OCI-LY7 (cell line): ENCODE measurements around the gene PHACTR3. TPM values are rescaled to one million over a fixed set of nuclear protein-coding genes. Genes with fewer than 3 reads are reported as not detected.

Experiments used
- BruUV-seq: library from RNA; stranded (reverse); fragments of 400-500 nt; replicated peaks from 2 replicates; lab custom pipeline; 2021; lab: Mats Ljungman, UMichigan
- CTCF ChIA-PET: fragments of 300-600 bp; sonication (Branson Sonifier 250); formaldehyde crosslinking; loops from one replicate; lab custom pipeline; 2022; ENCODE audit warnings: antibody characterized with exemption; ENCODE audit not compliant: unreplicated experiment; lab: Charles Lee
- POLR2A ChIA-PET: fragments of 300-600 bp; sonication (Branson Sonifier 250); formaldehyde crosslinking; loops from one replicate; lab custom pipeline; 2022; ENCODE audit warnings: antibody characterized with exemption; lab: Charles Lee
- DNase-seq: peaks from one replicate; pipeline ENCODE4 v3.0.0-alpha.2; 2015; ENCODE audit warnings: low spot score
- H2AFZ ChIP-seq: fragments of 200-600 bp; sonication (generic), shearing (Covaris generic); 2 replicates; pipeline ENCODE4 v1.6.1; 2014; ENCODE audit warnings: mild to moderate bottlenecking, antibody characterized with exemption, low read length, moderate library complexity
- H3K27ac ChIP-seq: fragments of 200-600 bp; sonication (generic); 2 replicates; pipeline ENCODE4 v1.5.1; 2014; ENCODE audit warnings: mixed run types, low read depth, mild to moderate bottlenecking, moderate library complexity, low read length, inconsistent platforms; ENCODE audit not compliant: poor library complexity, severe bottlenecking
- H3K36me3 ChIP-seq: fragments of 200-600 bp; sonication (generic); 2 replicates; pipeline ENCODE4 v1.6.1; 2014; ENCODE audit warnings: mild to moderate bottlenecking, antibody characterized with exemption, low read length, moderate library complexity, mixed read lengths; ENCODE audit not compliant: insufficient read depth
- H3K4me1 ChIP-seq: fragments of 200-600 bp; sonication (generic); 2 replicates; pipeline ENCODE4 v1.5.1; 2014; ENCODE audit warnings: mild to moderate bottlenecking, low read length; ENCODE audit not compliant: insufficient read depth, poor library complexity, severe bottlenecking
- H3K4me2 ChIP-seq: fragments of 200-600 bp; sonication (generic); 2 replicates; pipeline ENCODE4 v1.6.1; 2014; ENCODE audit warnings: mild to moderate bottlenecking, low read length
- H3K4me3 ChIP-seq: fragments of 200-600 bp; sonication (generic); 2 replicates; pipeline ENCODE4 v1.5.1; 2014; ENCODE audit warnings: mild to moderate bottlenecking, low read depth, low read length; ENCODE audit not compliant: poor library complexity, severe bottlenecking
- H3K79me2 ChIP-seq: fragments of 200-600 bp; sonication (generic); 2 replicates; pipeline ENCODE4 v1.6.1; 2016; ENCODE audit warnings: low read depth, mild to moderate bottlenecking, low read length, moderate library complexity, mixed read lengths; ENCODE audit not compliant: insufficient read depth
- H3K9me2 ChIP-seq: fragments of 200-600 bp; sonication (generic); 2 replicates; pipeline ENCODE4 v1.6.1; 2016; ENCODE audit warnings: mild to moderate bottlenecking, low read length, mixed read lengths; ENCODE audit not compliant: insufficient read depth
- H3K9me3 ChIP-seq: fragments of 200-600 bp; sonication (generic); 2 replicates; pipeline ENCODE4 v1.6.1; 2014; ENCODE audit warnings: mild to moderate bottlenecking, mixed run types, low read length, mixed read lengths
- H4K20me1 ChIP-seq: fragments of 200-600 bp; sonication (generic); 2 replicates; pipeline ENCODE4 v1.6.1; 2014; ENCODE audit warnings: mild to moderate bottlenecking, antibody characterized with exemption, low read length, moderate library complexity, mixed read lengths; ENCODE audit not compliant: insufficient read depth
- CTCF ChIP-seq: fragments of 200-600 bp; sonication (generic); conservative IDR thresholded peaks from 2 replicates; pipeline ENCODE4 v1.5.1; 2014; ENCODE audit warnings: mild to moderate bottlenecking, antibody characterized with exemption, low read length, moderate library complexity, mixed read lengths
- EZH2phosphoT487 ChIP-seq: fragments of 200-600 bp; sonication (generic); IDR thresholded peaks from 2 replicates; pipeline ENCODE4 v1.6.1; 2018; ENCODE audit warnings: low read depth, borderline replicate concordance, mild to moderate bottlenecking, mixed run types, antibody characterized with exemption, low read length, moderate library complexity, mixed read lengths
- intact Hi-C: fragments of 100-400 bp; cut with micrococcal nuclease; formaldehyde crosslinking; loops from one replicate; pipeline ENCODE4 v1.10.0; 2022; ENCODE audit not compliant: unreplicated experiment
- total RNA-seq, 2 experiments: library from RNA; depleted of rRNA in 1 of 2; stranded (reverse); fragments of >200 nt in 1 of 2; shearing (Covaris generic) in 1 of 2; gene quantifications; 2 replicates each; pipeline ENCODE4 v1.2.3, GENCODE V29; 2014 to 2022

PHACTR3 gene
- total RNA-seq, 2 experiments from 2014 or later, result 0.32 TPM; not detected in 1

GRCh38 chr20:59701236-59701635 lies 96.9 kb downstream of the PHACTR3 start:
- Histone ChIP-seq H2AFZ (no peak overlapping the region), H4K20me1 (no peaks in the 10 kb centered on the region), H3K9me3 (no peaks in the 10 kb centered on the region), H3K4me1 (no peaks in the 10 kb centered on the region), H3K4me2 (no peak overlapping the region), H3K9me2 (no peaks in the 10 kb centered on the region), H3K27ac (no peak overlapping the region), H3K79me2 (no peaks in the 10 kb centered on the region), H3K4me3 (no peak overlapping the region), H3K36me3 (no peaks in the 10 kb centered on the region)
- POLR2A ChIA-PET, result no interaction called here
- CTCF ChIA-PET, result no interaction called here
- DNase-seq, result no peak
- BruUV-seq, result no TSS peak
- intact Hi-C loops, result no loop called here
- TF ChIP-seq CTCF (no peak), EZH2phosphoT487 (no peak)

- no peaks in the 10 kb centered on the region for H3K36me3 ChIP-seq
- no peak overlapping the region for H3K4me2 ChIP-seq
- H3K27ac ChIP-seq, result no peak overlapping the region
- H3K79me2 ChIP-seq, result no peaks in the 10 kb centered on the region
- no TSS peak for BruUV-seq
- no peak for TF ChIP-seq CTCF
- no peak for TF ChIP-seq EZH2phosphoT487
- no peaks in the 10 kb centered on the region for H3K4me1 ChIP-seq
- no peak overlapping the region for H3K4me3 ChIP-seq
- no peaks in the 10 kb centered on the region for H3K9me3 ChIP-seq
- ChIA-PET POLR2A (no interaction called here), CTCF (no interaction called here)
- DNase-seq, result no peak
- H3K9me2 ChIP-seq, result no peaks in the 10 kb centered on the region
- intact Hi-C loops, result no loop called here
- H2AFZ ChIP-seq, result no peak overlapping the region
- H4K20me1 ChIP-seq, result no peaks in the 10 kb centered on the region
These were observed 98.7 kb downstream of the PHACTR3 start for GRCh38 chr20:59703046-59703445.

GRCh38 chr20:59705651-59706399 lies 101.5 kb downstream of the PHACTR3 start:
- intact Hi-C loops, result no loop called here
- Histone ChIP-seq H3K9me2 (no peaks in the 10 kb centered on the region), H3K4me3 (no peak overlapping the region), H3K4me1 (no peaks in the 10 kb centered on the region), H3K36me3 (no peaks in the 10 kb centered on the region), H3K4me2 (no peak overlapping the region), H3K27ac (no peak overlapping the region), H3K9me3 (no peaks in the 10 kb centered on the region), H3K79me2 (no peaks in the 10 kb centered on the region), H4K20me1 (no peaks in the 10 kb centered on the region), H2AFZ (no peak overlapping the region)
- CTCF ChIA-PET, result no interaction called here
- DNase-seq, result peak; percentile 4
- no TSS peak for BruUV-seq
- POLR2A ChIA-PET, result no interaction called here
- TF ChIP-seq CTCF (no peak), EZH2phosphoT487 (no peak)
